Activated CD4-positive, alpha-beta T cell treated with anti-CD3 and anti-CD28 coated beads for 24 hours (primary cell): ENCODE measurements around the gene NID1.
"Not testable (repeated sequence)": the region's sequence is repeated elsewhere in the genome, so short reads cannot be mapped to it uniquely, and the experiment has no call there.

ENCODE experiments used
- DNase-seq, 2 donors: peaks; one replicate each; pipeline ENCODE4 v3.0.0-alpha.2; 2020; ENCODE audit warnings: low read depth in 2 of 2

The NID1 gene

DNA sequence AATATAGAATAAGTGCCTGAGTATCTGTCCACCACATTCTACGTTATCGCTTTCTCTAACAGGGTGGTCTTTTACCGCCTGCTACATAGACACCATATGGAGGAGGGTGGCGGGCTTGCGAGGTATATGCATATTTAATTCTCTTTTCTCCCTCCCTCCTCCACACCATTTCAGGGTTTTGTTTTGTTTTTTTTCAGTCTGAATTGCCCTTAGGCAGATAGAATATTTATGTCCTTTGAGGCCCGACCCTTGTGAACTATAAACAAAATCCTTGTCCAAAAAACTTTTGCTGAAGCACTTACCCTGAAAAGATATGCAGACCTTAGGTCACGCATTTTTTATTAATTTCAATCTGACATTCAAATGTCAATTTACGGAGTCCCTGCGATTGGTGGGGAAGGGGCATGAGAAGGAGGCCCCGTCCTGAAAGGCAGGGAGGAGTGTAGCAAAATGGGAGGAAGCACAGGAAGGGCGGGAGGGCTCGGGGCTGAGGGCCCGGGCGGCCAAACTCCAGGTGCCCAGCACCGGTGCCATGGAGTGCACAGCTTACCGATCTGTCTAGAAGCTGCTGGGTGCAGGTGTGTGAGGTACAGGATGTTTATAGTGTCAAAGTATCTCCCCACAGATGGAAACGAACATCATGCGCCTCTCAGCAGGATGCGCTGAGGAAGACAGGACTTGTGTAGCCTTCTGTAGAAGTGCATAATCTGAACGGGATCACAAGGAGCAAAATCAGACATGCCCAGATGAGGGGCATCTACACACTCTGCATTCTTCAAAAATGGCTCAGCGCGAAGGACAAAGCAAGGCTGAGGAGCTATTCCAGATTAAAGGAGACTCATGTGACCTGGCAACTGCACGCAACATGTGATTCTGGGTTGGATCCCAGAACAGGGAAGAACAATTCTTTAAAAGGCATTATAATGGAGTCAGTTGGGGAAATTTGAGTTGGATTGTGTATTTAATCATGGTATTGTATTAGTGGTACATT lies 129.4 kb downstream of the NID1 start:
- no peak for DNase-seq

GRCh38 chr1:235933766-235934116 lies 131.1 kb downstream of the NID1 start:
- DNase-seq = no peak

- no peak for DNase-seq
These were observed 131.7 kb downstream of the NID1 start for GRCh38 chr1:235933017-235933765.

DNA sequence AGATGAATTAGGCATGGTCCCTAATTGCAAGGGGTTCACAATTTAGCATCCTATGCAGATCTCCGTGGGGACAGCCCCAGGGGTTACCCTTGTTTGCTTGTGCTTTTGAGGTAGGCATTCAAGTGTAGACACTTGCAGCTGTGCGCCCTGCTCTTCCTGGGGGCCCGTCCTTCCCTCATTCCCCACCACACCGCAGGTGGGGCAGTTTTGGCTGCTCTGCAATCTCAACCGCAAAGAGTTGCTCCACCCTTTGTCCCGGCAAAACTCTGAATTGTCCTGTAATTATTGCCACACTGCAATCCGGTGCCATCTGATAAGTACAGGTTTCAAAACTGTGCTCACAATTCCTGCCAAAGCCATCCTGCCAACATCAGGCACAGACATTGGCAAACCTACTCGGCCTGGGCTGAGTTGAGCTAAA lies 132.8 kb downstream of the NID1 start:
- DNase-seq = no peak

- no peak for DNase-seq
These were observed 133.6 kb downstream of the NID1 start for GRCh38 chr1:235931171-235931738.

DNA sequence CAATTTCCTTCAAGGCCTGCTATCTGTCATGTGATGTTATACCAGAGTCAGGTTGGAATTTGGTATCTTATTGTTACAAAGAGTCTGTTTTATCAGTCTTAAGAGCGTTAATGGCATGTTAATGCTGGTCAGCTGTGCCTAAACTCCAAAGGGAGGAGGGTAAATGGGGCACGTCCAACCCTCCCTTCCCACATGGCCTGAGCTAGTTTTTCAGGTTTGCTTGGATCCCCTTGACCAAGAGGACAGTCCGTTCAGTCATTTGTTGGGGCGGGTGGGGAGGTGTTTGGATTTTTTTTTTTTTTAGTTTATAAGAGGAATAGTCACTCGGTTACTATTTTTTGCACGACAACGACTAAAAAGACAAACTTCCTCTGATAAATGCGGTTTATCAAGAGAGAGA lies 134.3 kb downstream of the NID1 start:
- no peak for DNase-seq

DNA sequence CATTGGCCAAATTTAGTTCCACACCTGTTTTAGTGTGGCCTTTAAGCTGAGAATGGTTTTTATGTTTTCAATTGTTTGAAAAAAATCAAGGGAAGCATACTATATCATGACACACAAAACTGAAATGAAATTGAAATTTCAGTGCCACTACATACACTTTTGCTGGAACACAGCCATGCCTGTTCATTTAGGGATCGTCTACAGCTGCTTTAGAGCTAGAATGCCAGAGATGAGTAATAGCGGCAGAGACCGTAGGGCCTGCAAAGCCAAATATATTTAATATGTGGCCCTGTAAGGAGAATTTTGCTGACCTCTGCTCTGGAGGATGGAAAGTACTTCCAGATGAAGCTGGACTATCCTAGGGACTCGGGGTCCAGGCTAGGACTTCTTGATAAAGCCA lies 135.7 kb downstream of the NID1 start:
- no peak for DNase-seq

DNA sequence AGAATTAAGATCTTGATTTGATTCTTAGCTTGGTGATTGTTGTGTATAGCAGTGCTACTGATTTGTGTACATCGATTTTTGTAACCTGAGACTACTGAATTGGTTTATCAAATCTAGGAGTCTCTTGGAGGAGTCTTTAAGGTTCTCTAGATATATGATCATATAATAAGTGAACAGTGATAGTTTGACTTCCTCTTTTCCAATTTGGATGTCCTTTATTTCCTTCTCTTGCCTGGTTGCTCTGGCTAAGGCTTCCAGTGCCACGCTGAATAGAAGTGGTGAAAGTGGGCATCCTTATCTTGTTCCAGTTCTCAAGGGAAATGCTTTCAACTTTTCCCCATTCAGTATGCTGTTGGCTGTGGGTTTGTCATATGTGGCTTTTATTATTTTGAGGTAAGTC lies 136.7 kb downstream of the NID1 start:
- no peak for DNase-seq

DNA sequence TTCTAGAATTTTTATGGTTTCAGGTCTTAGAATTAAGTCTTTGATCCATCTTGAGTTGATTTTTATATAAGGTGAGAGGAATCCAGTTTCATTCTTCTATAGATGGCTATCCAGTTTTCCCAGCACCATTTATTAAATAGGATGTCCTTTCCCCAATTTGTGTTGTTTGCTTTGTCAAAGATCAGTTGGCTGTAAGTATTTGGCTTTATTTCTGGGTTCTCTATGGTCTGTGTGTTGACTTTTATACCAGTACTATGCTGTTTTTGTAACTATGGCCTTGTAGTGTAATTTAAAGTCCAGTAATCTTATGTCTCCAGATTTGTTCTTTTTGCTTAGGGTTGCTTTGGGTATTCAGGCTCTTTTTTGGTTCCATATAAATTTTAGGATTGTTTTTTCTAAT lies 137.3 kb downstream of the NID1 start:
- DNase-seq = not testable (repeated sequence)
